NCI-H2227 treated with DMSO at 0.1 percent for 48 hours (cell line): Measurements from ENCODE around the gene BMP4.

Experiments used
- DNase-seq: peaks from one replicate; lab custom pipeline; 2025; lab: John Stamatoyannopoulos, UW

The BMP4 gene

GRCh38 chr14:53946071-53946403 lies 10.6 kb downstream of the BMP4 start:
- DNase-seq, result no peak

- no peak for DNase-seq
Observed at GRCh38 chr14:53943751-53944083, 12.9 kb downstream of the BMP4 start.

- DNase-seq, result no peak
Observed at GRCh38 chr14:53942970-53943750, 13.5 kb downstream of the BMP4 start.

- no peak for DNase-seq
Observed at GRCh38 chr14:53938136-53938837, 18.3 kb downstream of the BMP4 start.

DNA sequence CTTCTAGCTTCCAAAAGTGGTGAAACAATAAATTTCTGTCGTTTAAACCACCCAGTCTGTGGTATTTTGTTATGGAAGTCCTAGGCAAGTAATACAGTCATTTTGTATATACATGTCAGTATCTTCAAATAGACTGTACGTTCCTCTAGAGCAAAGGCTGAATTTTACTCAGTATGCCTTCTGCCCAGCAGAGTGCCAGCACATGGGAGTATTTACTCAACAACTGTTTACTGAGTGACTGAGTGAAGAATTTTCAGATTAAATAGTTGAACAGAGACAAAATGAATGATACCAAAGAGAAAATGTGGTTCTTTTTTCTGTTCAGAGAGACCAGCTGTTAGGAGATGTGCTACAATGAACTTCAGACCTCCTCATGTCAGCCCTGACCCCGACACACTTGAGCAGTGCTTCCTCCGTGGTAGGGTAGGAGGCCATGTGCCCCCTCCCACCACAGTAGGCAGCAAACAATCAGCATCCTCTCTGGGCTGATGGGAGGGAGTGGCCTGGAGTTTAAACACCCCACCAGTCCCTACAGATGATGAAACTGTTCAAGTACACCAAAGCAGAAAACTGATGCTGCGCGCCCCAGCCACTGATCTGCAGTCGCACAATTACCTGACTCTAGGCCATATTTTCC lies 21.7 kb downstream of the BMP4 start:
- DNase-seq, result no peak

DNA sequence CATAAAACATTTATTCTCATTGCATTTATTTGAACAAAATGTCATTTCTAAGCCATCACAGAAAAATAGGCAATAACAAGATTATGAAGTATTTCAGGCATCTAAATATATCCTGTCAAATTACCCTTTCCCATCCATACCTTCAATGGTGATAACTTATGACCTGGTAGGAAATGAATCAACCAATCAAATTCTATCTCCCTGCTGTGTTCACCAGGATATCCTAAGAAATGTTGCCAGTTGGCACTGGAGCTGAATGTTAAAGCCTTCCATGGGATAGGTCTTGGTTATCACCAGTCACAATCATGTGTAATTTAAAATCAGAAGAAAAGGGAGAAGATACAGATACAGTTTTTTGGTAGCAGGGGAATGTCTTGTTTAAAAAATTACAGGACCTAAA lies 23.7 kb downstream of the BMP4 start:
- no peak for DNase-seq

DNA sequence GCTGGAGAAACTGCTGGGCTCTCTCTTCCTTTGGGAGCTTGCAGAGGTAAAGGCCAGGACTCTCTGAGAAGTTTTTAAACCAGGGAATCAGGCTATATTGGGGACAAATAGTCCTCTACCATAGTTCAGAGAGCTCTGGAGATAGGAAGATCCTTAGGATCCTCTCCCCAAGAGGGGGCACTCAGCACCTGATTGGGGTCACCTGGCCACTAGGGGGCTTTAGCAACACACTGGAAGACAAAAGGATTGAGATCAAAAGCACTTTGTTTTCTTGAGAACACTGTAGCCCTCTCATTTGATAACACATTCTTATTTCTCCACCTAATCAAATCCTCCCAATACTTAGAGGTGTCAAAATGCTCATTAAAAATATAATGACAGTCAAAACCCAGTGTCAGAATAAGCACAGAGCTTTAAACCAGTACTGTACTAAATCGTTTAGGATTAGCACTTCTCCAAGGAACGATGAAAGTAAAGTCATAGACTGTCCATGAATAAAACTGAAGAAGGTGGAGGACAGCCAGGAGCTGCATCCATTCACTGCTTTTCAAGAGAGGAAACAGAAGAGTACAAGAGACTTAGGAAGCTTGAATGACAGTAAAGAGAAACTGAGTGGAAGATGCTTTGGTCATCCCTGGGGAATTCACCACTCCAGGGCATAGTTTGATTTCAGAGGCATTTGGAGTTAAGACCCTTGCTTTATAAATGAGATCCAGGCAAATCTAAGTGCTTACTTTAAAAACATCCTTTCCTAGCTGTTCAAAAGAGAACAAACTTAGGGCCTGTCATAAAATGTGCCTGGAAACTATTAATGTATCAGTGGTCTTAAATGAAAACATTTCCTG lies 26.5 kb downstream of the BMP4 start:
- DNase-seq, result no peak

DNA sequence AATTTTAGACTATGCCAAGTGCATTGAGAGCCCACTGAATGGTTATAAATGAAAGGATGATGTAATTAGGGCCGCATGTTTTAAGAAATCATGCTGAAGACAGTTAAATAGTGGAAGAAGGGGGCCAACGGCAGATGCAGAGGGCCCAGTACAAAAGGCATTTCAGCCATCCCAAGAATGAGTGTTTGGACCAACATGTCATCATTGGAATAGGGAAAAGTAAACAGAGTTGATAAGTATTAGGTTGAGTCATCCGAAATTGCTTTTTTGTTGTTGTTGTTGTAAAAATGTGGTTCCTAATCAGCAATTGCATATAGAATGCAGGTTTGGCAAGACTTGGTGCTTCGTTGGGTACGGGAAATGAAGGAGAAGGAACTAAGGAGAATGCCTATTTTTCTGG lies 29.5 kb downstream of the BMP4 start:
- DNase-seq, result no peak

GRCh38 chr14:53925201-53925766 lies 31.3 kb downstream of the BMP4 start:
- no peak for DNase-seq

- no peak for DNase-seq
Observed at GRCh38 chr14:53924753-53925152, 31.9 kb downstream of the BMP4 start.

DNA sequence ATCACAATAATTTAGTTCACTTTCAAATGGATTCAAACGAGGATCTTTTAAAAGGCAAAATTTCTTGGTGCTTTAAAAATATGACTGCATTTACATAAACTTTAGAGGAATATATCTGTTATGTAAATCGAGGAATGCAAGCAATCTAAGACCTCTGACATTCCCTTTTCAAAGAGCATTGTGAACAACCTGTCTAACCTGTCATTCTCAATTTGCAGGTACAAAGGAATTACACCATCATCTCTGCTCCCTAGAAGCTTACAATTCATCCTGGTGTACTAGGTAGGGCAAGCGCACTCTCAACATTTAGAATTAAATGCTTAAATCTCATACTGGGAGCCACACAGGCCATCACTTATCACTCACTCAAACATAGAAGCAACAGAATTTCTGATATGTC lies 35.6 kb downstream of the BMP4 start:
- no peak for DNase-seq

DNA sequence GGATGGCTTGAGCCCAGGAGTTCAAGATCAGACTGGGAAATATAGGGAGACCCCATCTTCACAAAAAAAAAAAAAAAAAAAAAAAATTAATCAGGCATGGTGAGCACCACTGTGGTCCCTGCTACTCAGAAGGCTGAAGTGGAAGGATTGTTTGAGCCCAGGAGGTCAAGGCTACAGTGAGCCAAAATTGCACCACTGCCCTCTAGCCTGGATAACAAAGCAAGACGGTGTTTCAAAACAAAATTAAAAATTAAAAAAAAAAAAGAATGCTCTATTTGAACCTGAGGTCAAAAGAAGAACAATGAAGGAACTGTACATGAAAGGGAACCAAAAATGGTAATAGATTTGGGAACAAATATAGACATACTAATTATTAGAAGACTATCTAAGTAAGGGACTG lies 40.4 kb downstream of the BMP4 start:
- no peak for DNase-seq

DNA sequence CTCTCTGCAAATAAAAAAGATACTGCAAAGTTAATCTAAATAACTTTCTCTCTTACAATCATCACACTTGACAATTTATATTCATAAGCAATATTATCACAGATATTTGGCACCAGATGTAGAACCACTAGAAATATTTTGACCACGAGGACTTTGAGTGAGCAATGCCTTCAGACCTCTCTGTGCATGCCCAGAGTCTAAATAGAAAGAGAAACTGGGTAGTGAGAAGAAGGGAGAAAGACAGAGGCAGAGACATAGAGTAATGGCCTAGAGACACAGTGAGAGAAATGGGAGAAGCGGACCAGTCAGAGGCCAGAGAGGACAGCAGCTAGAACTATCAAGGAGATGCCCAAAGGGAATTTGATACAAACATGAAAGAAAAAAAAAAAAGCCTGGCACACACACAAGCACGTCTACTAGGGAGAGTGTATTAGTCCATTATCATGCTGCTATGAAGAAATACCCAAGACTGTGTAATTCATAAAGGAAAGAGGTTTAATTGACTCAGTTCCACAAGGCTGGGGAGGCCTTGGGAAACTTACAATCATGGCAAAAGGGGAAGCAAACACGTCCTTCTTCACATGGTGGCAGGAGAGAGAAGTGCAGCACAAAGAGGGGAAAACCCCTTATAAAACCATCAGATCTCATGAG lies 41.1 kb downstream of the BMP4 start:
- no peak for DNase-seq

GRCh38 chr14:53912021-53912420 lies 44.6 kb downstream of the BMP4 start:
- no peak for DNase-seq

GRCh38 chr14:53908416-53908815 lies 48.2 kb downstream of the BMP4 start:
- no peak for DNase-seq

- no peak for DNase-seq
Observed at GRCh38 chr14:53902307-53902706, 54.3 kb downstream of the BMP4 start.

- no peak for DNase-seq
Observed at GRCh38 chr14:53900499-53900898, 56.1 kb downstream of the BMP4 start.
